Keratinocyte (primary cell): ENCODE results near the gene CTNNA2. TPM values are rescaled to one million over a fixed set of nuclear protein-coding genes. Genes with fewer than 3 reads are reported as not detected.

Experiments used
- DNase-seq: peaks from one replicate; pipeline ENCODE4 v3.0.0-alpha.2; 2011; ENCODE audit warnings: low read depth, missing footprints, low spot score
- FAIRE-seq: peaks from 2 replicates; lab custom pipeline; 2011; peaks lifted over from hg19 to GRCh38; lab: Jason Lieb, UNC
- H2AFZ ChIP-seq: 2 replicates; pipeline ENCODE4 v1.6.0; 2012; ENCODE audit warnings: low read length, control low read depth, inconsistent platforms; ENCODE audit not compliant: control insufficient read depth
- H3K27ac ChIP-seq: 2 replicates; pipeline ENCODE4 v1.5.1; 2011; ENCODE audit warnings: low read length; ENCODE audit not compliant: control insufficient read depth, insufficient read depth
- H3K27me3 ChIP-seq: 3 replicates; pipeline ENCODE4 v1.6.0; 2011; ENCODE audit warnings: low read length; ENCODE audit not compliant: control insufficient read depth, insufficient read depth; ENCODE audit errors: extremely low read depth
- H3K36me3 ChIP-seq, 2 experiments: 2 replicates in 1 of 2; 3 replicates in 1 of 2; pipeline ENCODE4 v1.5.1; 2011; ENCODE audit warnings: low read length in 2 of 2, mild to moderate bottlenecking in 1 of 2; ENCODE audit not compliant: control insufficient read depth in 2 of 2, insufficient read depth in 2 of 2; ENCODE audit errors: extremely low read depth in 1 of 2
- H3K4me1 ChIP-seq: 3 replicates; pipeline ENCODE4 v1.5.1; 2011; ENCODE audit warnings: low read length; ENCODE audit not compliant: control insufficient read depth, insufficient read depth; ENCODE audit errors: extremely low read depth
- H3K4me2 ChIP-seq: 3 replicates; pipeline ENCODE4 v1.6.0; 2011; ENCODE audit warnings: low read depth, low read length; ENCODE audit not compliant: control insufficient read depth, insufficient read depth; ENCODE audit errors: extremely low read depth
- H3K4me3 ChIP-seq, 3 experiments: fragments of 200-600 bp in 1 of 3; sonication (generic) in 1 of 3; 2 replicates in 2 of 3; 3 replicates in 1 of 3; pipeline ENCODE4 v1.5.1; 2011 to 2016; ENCODE audit warnings: low read length in 3 of 3, mild to moderate bottlenecking in 3 of 3, control low read depth in 2 of 3, inconsistent platforms in 1 of 3, low read depth in 1 of 3, mixed read lengths in 1 of 3, mixed run types in 1 of 3, moderate library complexity in 1 of 3; ENCODE audit not compliant: control insufficient read depth in 2 of 3, insufficient read depth in 2 of 3; ENCODE audit errors: extremely low read depth in 1 of 3
- H3K79me2 ChIP-seq: 2 replicates; pipeline ENCODE4 v1.6.0; 2012; ENCODE audit warnings: low read length; ENCODE audit not compliant: control insufficient read depth, insufficient read depth
- H3K9ac ChIP-seq: 3 replicates; pipeline ENCODE4 v1.6.0; 2011; ENCODE audit warnings: low read length; ENCODE audit not compliant: control insufficient read depth, insufficient read depth; ENCODE audit errors: extremely low read depth
- H3K9me1 ChIP-seq: 3 replicates; pipeline ENCODE4 v1.6.0; 2011; ENCODE audit warnings: low read length; ENCODE audit not compliant: control insufficient read depth, insufficient read depth; ENCODE audit errors: extremely low read depth
- H3K9me3 ChIP-seq: 2 replicates; pipeline ENCODE4 v1.5.1; 2012; ENCODE audit warnings: low read depth, low read length; ENCODE audit not compliant: control insufficient read depth
- H4K20me1 ChIP-seq: 3 replicates; pipeline ENCODE4 v1.6.0; 2011; ENCODE audit warnings: low read length; ENCODE audit not compliant: control insufficient read depth, insufficient read depth; ENCODE audit errors: extremely low read depth
- EZH2 ChIP-seq: IDR thresholded peaks from one replicate; pipeline ENCODE4 v1.6.1; 2012; ENCODE audit warnings: inconsistent platforms, mild to moderate bottlenecking, low read length, moderate library complexity
- dilution Hi-C: fragments of 300-500 bp; cut with MboI; formaldehyde crosslinking; loops from one replicate; pipeline ENCODE4 v1.7.0; 2020; ENCODE audit warnings: low sequenced_read_pairs; ENCODE audit not compliant: extremely low pct_ligation_motif_present
- polyA plus RNA-seq, 5 experiments: library from polyadenylated mRNA; depleted of rRNA in 3 of 5; stranded (reverse) in 3 of 5; stranded (forward) in 1 of 5; unstranded in 1 of 5; fragments of >200 nt; gene quantifications; 1 replicate in 1 of 5; 2 replicates in 3 of 5; 3 replicates in 1 of 5; pipeline versions ENCODE4 v1.2.1 to v1.2.3, GENCODE V29; 2011 to 2012; ENCODE audit warnings: missing spikeins in 2 of 5, low read depth in 1 of 5, low replicate concordance in 1 of 5
- TF ChIP-seq, protein P1 (sequence below), 3 experiments: IDR thresholded peaks in 1 of 3; conservative IDR thresholded peaks in 1 of 3; optimal IDR thresholded peaks in 1 of 3; 2 replicates in 2 of 3; 3 replicates in 1 of 3; pipeline versions ENCODE3 to v1.5.1; 2011; ENCODE audit warnings: low read length in 3 of 3, mild to moderate bottlenecking in 3 of 3, moderate library complexity in 2 of 3, control low read depth in 1 of 3, inconsistent platforms in 1 of 3; ENCODE audit not compliant: insufficient read depth in 2 of 3; ENCODE audit errors: extremely low read depth in 1 of 3

The CTNNA2 gene
- polyA plus RNA-seq, 1 donor (not counting 4 experiments of a cell fraction or from before 2014, with no cell fraction given): not detected

DNA sequence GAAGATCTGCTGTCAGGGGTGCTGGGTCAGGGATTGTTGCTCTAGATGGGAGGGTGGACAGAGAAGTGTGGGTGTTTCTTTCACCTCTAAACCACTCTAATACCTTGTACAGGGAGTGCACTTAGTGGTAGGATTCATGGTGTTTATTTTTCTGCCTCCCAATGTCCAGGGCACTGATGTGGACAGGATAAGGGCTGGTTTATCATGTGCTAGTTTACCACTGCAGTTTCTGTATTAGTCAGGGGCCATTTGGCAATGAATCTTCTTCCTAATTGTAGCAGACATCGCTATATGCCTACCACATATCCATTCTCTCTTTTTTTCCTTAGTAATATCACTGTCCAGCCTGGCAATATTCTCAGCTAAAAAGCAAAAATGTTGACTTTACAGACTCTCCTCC is 842.0 kb downstream of the CTNNA2 start:
- DNase-seq: no peak
- H3K9me3 ChIP-seq: peaks cover 2% of the 10 kb centered on the region
- no peaks in the 10 kb centered on the region for H3K4me1 ChIP-seq
- H3K27ac ChIP-seq: no peak overlapping the region
- H2AFZ ChIP-seq: no peak overlapping the region
- no peak overlapping the region for H3K9ac ChIP-seq
- dilution Hi-C loops: no loop called here
- no peaks in the 10 kb centered on the region for H3K36me3 ChIP-seq
- no peaks in the 10 kb centered on the region for H4K20me1 ChIP-seq
- FAIRE-seq: no peak
- no peaks in the 10 kb centered on the region for H3K79me2 ChIP-seq
- TF ChIP-seq EZH2: no peak
- TF ChIP-seq, protein P1, sequence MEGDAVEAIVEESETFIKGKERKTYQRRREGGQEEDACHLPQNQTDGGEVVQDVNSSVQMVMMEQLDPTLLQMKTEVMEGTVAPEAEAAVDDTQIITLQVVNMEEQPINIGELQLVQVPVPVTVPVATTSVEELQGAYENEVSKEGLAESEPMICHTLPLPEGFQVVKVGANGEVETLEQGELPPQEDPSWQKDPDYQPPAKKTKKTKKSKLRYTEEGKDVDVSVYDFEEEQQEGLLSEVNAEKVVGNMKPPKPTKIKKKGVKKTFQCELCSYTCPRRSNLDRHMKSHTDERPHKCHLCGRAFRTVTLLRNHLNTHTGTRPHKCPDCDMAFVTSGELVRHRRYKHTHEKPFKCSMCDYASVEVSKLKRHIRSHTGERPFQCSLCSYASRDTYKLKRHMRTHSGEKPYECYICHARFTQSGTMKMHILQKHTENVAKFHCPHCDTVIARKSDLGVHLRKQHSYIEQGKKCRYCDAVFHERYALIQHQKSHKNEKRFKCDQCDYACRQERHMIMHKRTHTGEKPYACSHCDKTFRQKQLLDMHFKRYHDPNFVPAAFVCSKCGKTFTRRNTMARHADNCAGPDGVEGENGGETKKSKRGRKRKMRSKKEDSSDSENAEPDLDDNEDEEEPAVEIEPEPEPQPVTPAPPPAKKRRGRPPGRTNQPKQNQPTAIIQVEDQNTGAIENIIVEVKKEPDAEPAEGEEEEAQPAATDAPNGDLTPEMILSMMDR (optimal IDR thresholded peaks at IDR 0.05 in 1 of 3, IDR thresholded peaks at IDR 0.05 in 1 of 3, conservative IDR thresholded peaks at IDR 0.05 in 1 of 3; ENCODE audit: extremely low read depth in 1 of 3, insufficient read depth in 2 of 3, low read length in 3 of 3): no peak
- no peaks in the 10 kb centered on the region for H3K9me1 ChIP-seq
- H3K4me3 ChIP-seq: no peak overlapping the region
- H3K27me3 ChIP-seq: no peaks in the 10 kb centered on the region
- H3K4me2 ChIP-seq: no peak overlapping the region

DNA sequence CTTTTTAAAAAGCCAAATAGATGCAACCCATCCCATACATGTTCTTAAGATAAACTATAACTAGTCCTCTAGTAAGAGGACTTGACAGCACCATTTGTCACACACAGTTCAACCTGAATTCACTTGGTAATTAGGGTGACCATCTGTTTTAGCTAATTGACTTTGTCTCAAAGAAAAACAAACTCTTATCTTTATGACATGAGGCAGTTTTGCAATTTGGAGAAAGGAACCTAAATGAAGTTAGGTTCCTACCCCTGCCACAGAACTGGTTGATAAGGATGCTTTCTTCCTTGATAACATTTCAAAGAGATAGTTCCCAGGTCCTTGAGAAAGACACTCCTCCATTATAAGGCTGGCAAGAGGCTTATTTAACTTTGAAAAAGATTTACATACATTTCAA is 849.1 kb downstream of the CTNNA2 start:
- Histone ChIP-seq H3K9me3 (peaks cover 2% of the 10 kb centered on the region), H2AFZ (no peak overlapping the region), H3K36me3 (no peaks in the 10 kb centered on the region), H3K79me2 (no peaks in the 10 kb centered on the region), H3K9me1 (no peaks in the 10 kb centered on the region), H3K9ac (no peak overlapping the region), H3K4me2 (no peak overlapping the region), H4K20me1 (no peaks in the 10 kb centered on the region), H3K4me1 (no peaks in the 10 kb centered on the region), H3K27ac (no peak overlapping the region), H3K4me3 (no peak overlapping the region), H3K27me3 (no peaks in the 10 kb centered on the region)
- FAIRE-seq (no peak), DNase-seq (no peak)
- dilution Hi-C loops: no loop called here
- TF ChIP-seq, protein P1 (optimal IDR thresholded peaks at IDR 0.05 in 1 of 3, IDR thresholded peaks at IDR 0.05 in 1 of 3, conservative IDR thresholded peaks at IDR 0.05 in 1 of 3; ENCODE audit: extremely low read depth in 1 of 3, insufficient read depth in 2 of 3, low read length in 3 of 3): no peak
- TF ChIP-seq EZH2: no peak
